D721Med (cell line): ENCODE results near the gene PHYKPL.

Experiments used
- DNase-seq: peaks from one replicate; pipeline ENCODE4 v3.0.0; 2011; ENCODE audit warnings: low spot score; ENCODE audit not compliant: insufficient read length
- FAIRE-seq: peaks from 2 replicates; lab custom pipeline; 2011; peaks lifted over from hg19 to GRCh38; lab: Jason Lieb, UNC
- CTCF ChIP-seq: IDR thresholded peaks from 2 replicates; pipeline ENCODE4 v1.5.1; 2012; ENCODE audit warnings: mild to moderate bottlenecking, control low read depth; ENCODE audit not compliant: insufficient read depth; ENCODE audit errors: missing control alignments

Gene PHYKPL

GRCh38 chr5:178215280-178216002 is 17.2 kb downstream of the PHYKPL start:
- DNase-seq (no peak), FAIRE-seq (no peak)
- TF ChIP-seq CTCF, result no peak

DNA sequence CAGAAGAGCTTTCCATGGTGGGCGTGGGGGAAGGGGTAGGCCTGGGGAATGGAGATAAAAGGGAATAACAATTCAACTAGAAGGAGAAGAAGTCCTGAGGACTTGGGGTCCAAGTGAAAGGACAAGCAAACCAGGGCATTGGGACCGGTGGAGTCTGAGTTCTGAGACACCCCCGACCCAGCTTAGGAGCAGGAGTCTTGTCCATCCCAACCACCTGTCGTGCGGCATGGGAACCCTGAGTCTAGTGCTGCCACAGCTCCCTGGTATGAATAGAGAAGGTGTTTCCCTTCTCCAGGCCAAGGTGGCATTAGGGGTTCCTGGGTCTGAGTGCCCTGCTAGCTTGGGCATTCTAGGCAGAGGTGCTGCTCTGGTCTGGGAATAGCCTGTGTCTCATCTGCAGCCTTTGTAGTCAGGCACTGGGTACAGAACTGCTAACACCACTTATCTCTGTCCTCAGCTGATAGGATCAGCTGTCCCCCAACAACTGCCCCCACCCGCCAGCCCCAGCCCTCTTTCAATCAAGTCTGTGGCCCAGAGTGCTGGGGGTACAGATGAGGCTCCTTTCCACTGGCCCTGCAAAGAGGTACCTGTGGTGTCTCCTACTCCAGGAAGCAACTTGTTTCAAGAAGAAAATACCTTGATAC is 18.3 kb downstream of the PHYKPL start:
- no peak for FAIRE-seq

DNA sequence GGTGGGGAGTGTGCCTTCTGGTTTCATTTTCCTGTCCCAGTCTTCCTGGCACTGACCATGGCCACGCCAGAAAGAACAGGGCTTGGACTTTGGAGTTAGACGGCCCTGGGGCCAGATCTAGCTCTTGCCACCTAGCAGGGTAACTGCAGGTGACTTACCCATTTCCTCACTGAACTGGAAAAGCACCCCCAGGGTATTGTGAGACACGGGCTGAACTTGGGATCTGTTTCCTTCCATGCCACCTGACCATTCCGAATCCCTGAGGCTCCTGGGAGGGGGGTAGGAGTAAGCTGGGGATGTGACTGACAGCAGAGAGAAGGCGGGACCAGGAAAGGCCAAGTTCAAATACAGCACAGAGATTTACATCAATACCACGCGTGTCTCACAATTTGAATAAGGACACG is 18.9 kb downstream of the PHYKPL start:
- no peak for DNase-seq
- FAIRE-seq, result no peak
- TF ChIP-seq CTCF, result no peak

More for the DNA sequence above, 18.3 kb downstream of the PHYKPL start:
- no peak for TF ChIP-seq CTCF
- no peak for DNase-seq

DNA sequence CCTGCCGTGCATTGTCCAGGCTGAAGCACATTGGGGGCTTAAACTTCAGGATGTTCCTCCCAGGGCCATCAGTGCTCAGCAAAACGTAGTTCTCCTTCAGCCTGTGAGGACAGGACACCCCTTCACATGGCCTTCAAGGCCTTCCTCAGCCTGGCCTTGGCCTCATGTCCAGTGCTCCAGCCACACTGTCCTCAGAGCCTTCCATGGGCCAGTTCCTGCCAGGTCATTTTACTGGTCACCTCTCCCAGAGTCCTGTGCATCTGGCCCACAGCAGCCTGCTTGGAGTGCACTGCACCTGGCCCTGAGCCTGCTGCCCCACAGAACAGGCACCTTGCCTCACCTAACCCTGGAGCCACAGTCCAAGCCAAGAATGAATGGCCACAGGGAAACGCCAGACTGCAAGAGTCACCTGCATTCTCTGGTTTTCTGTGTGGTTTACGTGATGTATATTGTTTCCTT is 19.6 kb downstream of the PHYKPL start:
- no peak for TF ChIP-seq CTCF
- FAIRE-seq, result no peak
- no peak for DNase-seq

GRCh38 chr5:178212241-178213002 is 20.2 kb downstream of the PHYKPL start:
- DNase-seq, result no peak
- FAIRE-seq, result no peak
- no peak for TF ChIP-seq CTCF

DNA sequence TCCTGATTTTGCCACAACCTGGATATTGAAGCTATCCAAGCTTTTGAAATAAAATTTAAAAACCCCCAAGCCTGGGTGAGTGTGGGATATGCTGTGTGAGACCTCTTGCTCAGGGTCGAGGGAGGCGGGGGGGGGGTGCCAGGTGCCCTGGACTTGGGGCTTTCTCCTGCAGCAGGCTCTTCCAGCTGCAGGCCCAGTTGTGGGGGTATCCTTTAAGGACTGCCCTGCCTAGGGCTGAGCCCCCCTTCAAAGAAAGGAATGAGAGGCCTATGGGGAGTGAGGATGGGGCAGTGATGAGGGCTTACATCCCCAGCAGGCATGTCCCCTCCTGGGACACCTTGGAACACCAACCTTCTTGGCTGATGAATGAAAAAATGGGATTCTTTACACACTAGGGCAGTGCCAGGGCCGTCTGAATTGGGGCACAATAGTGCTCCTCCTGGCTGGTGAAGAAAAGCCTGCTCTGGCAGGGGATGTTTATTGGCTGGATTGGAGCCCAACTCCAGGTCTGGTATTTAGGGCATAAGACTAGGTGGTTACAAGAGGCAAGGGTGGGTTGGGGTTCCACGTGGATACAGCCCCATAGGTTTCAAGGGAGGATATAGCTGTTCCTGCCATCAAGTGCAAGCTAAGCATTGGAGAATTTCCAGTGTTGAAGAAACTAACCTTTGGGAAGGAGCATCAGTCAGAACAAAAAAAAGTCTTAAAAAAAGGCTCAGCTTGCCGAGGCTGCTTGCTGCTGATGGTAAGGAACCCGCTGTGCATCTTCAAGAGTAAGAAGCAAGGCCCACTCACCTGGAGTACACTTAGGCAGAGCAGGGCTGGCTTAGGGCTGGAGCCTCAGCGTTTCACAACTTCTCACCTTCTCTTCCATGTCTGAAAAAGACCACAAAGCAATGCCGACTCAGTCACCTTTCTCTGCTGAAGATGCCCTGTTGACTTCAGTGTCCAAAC is 21.2 kb downstream of the PHYKPL start:
- no peak for TF ChIP-seq CTCF
- DNase-seq (no peak), FAIRE-seq (no peak)
